Activated CD4-positive, alpha-beta T cell treated with anti-CD3 and anti-CD28 coated beads, Interleukin-2, amount 10 ng/mL, durations not matched to agents 7 days and 5 days (primary cell): ENCODE results near the gene EIF3M. TPM values are rescaled to one million over a fixed set of nuclear protein-coding genes. Genes with fewer than 3 reads are reported as not detected.

Source experiments
- CTCF ChIA-PET: fragments of 350-600 bp; sonication (Branson Sonifier 250); formaldehyde crosslinking; loops from one replicate; lab custom pipeline; 2021; ENCODE audit warnings: antibody characterized with exemption; lab: Charles Lee
- POLR2A ChIA-PET: fragments of 350-600 bp; sonication (Branson Sonifier 250); formaldehyde crosslinking; loops from one replicate; lab custom pipeline; 2021; ENCODE audit warnings: antibody characterized with exemption; lab: Charles Lee
- DNase-seq: peaks from one replicate; pipeline ENCODE4 v3.0.0-alpha.2; 2020
- H3K27ac Mint-ChIP-seq: one replicate; pipeline ENCODE4 v1.8.0; 2021; ENCODE audit warnings: mild to moderate bottlenecking, moderate library complexity, mixed read lengths
- H3K27me3 Mint-ChIP-seq: one replicate; pipeline ENCODE4 v1.8.0; 2021; ENCODE audit warnings: mixed read lengths
- H3K36me3 Mint-ChIP-seq: one replicate; pipeline ENCODE4 v1.8.0; 2021; ENCODE audit warnings: low read depth, mixed read lengths
- H3K4me1 Mint-ChIP-seq: one replicate; pipeline ENCODE4 v1.8.0; 2021; ENCODE audit warnings: mixed read lengths
- H3K4me3 Mint-ChIP-seq: one replicate; pipeline ENCODE4 v1.8.0; 2021; ENCODE audit warnings: mild to moderate bottlenecking, moderate library complexity, mixed read lengths
- H3K9me3 Mint-ChIP-seq: one replicate; pipeline ENCODE4 v1.8.0; 2021; ENCODE audit warnings: mixed read lengths
- total RNA-seq, 2 experiments: library from RNA; stranded (reverse); gene quantifications; one replicate each; pipeline ENCODE4 v1.2.3, GENCODE V29; 2021

The EIF3M gene
- total RNA-seq, result 100 to 1,000 TPM; 233 to 274 TPM

- ChIA-PET POLR2A (no interaction called here), CTCF (interaction anchor here (1.7 kb wide), 1 partner anchor 16 kb away, joined by 4 read pairs; no protein-coding TSS in a partner anchor)
- Mint-ChIP-seq H3K4me3 (peak within 1 kb of the TSS; percentile 89), H3K27me3 (no peaks in the 10 kb centered on the region), H3K4me1 (peaks cover 41% of the 10 kb centered on the region), H3K27ac (peak within 1 kb of the TSS; percentile 96), H3K36me3 (peaks cover 26% of the 10 kb centered on the region), H3K9me3 (no peaks in the 10 kb centered on the region)
- peak; percentile 97 for DNase-seq
These were observed at the start of gene EIF3M for GRCh38 chr11:32583459-32584271. Gene EIF3M, plus strand, starts transcription at chr11:32583831. Its CDS starts 57 bp downstream, at chr11:32583888.

GRCh38 chr11:32538804-32539203 is 44.8 kb upstream of the EIF3M start:
- Mint-ChIP-seq H3K9me3 (no peaks in the 10 kb centered on the region), H3K27me3 (no peaks in the 10 kb centered on the region), H3K27ac (no peak overlapping the region), H3K4me3 (no peak overlapping the region), H3K4me1 (no peaks in the 10 kb centered on the region), H3K36me3 (no peaks in the 10 kb centered on the region)
- DNase-seq, result no peak
- ChIA-PET POLR2A (no interaction called here), CTCF (no interaction called here)

- Mint-ChIP-seq H3K4me3 (no peak overlapping the region), H3K27ac (no peak overlapping the region), H3K36me3 (no peaks in the 10 kb centered on the region), H3K4me1 (no peaks in the 10 kb centered on the region), H3K9me3 (peaks cover 2% of the 10 kb centered on the region), H3K27me3 (peaks cover 3% of the 10 kb centered on the region)
- DNase-seq, result no peak
- ChIA-PET CTCF (no interaction called here), POLR2A (no interaction called here)
These were observed 33.9 kb upstream of the EIF3M start for GRCh38 chr11:32549611-32550187.

GRCh38 chr11:32550207-32550606 is 33.4 kb upstream of the EIF3M start:
- no peak for DNase-seq
- peaks cover 2% of the 10 kb centered on the region for H3K9me3 Mint-ChIP-seq
- H3K4me3 Mint-ChIP-seq, result no peak overlapping the region
- H3K4me1 Mint-ChIP-seq, result no peaks in the 10 kb centered on the region
- peaks cover 5% of the 10 kb centered on the region for H3K27me3 Mint-ChIP-seq
- no peaks in the 10 kb centered on the region for H3K36me3 Mint-ChIP-seq
- CTCF ChIA-PET, result no interaction called here
- H3K27ac Mint-ChIP-seq, result no peak overlapping the region
- POLR2A ChIA-PET, result no interaction called here

GRCh38 chr11:32555091-32555490 is 28.5 kb upstream of the EIF3M start:
- ChIA-PET CTCF (no interaction called here), POLR2A (no interaction called here)
- no peaks in the 10 kb centered on the region for H3K4me1 Mint-ChIP-seq
- no peaks in the 10 kb centered on the region for H3K9me3 Mint-ChIP-seq
- peaks cover 5% of the 10 kb centered on the region for H3K27me3 Mint-ChIP-seq
- DNase-seq, result no peak
- H3K4me3 Mint-ChIP-seq, result no peak overlapping the region
- no peak overlapping the region for H3K27ac Mint-ChIP-seq
- H3K36me3 Mint-ChIP-seq, result no peaks in the 10 kb centered on the region

GRCh38 chr11:32555895-32556294 is 27.7 kb upstream of the EIF3M start:
- Mint-ChIP-seq H3K4me3 (no peak overlapping the region), H3K9me3 (no peaks in the 10 kb centered on the region), H3K27ac (no peak overlapping the region), H3K27me3 (peaks cover 2% of the 10 kb centered on the region), H3K4me1 (no peaks in the 10 kb centered on the region), H3K36me3 (no peaks in the 10 kb centered on the region)
- ChIA-PET POLR2A (no interaction called here), CTCF (interaction anchor here (0.6 kb wide), 1 partner anchor 23 kb away, joined by 4 read pairs; no protein-coding TSS in a partner anchor)
- DNase-seq, result no peak

GRCh38 chr11:32561835-32562234 is 21.8 kb upstream of the EIF3M start:
- Mint-ChIP-seq H3K9me3 (no peaks in the 10 kb centered on the region), H3K27ac (no peak overlapping the region), H3K27me3 (no peaks in the 10 kb centered on the region), H3K36me3 (no peaks in the 10 kb centered on the region), H3K4me1 (peaks cover 7% of the 10 kb centered on the region), H3K4me3 (no peak overlapping the region)
- ChIA-PET POLR2A (no interaction called here), CTCF (no interaction called here)
- no peak for DNase-seq

GRCh38 chr11:32562839-32563599 is 20.6 kb upstream of the EIF3M start:
- no peak for DNase-seq
- H3K4me3 Mint-ChIP-seq, result no peak overlapping the region
- H3K4me1 Mint-ChIP-seq, result peaks cover 12% of the 10 kb centered on the region
- ChIA-PET POLR2A (no interaction called here), CTCF (no interaction called here)
- H3K36me3 Mint-ChIP-seq, result no peaks in the 10 kb centered on the region
- no peaks in the 10 kb centered on the region for H3K9me3 Mint-ChIP-seq
- no peaks in the 10 kb centered on the region for H3K27me3 Mint-ChIP-seq
- no peak overlapping the region for H3K27ac Mint-ChIP-seq

- Mint-ChIP-seq H3K27ac (no peak overlapping the region), H3K4me3 (no peak overlapping the region), H3K4me1 (peaks cover 12% of the 10 kb centered on the region), H3K36me3 (no peaks in the 10 kb centered on the region), H3K27me3 (no peaks in the 10 kb centered on the region), H3K9me3 (no peaks in the 10 kb centered on the region)
- ChIA-PET CTCF (no interaction called here), POLR2A (no interaction called here)
- DNase-seq, result no peak
These were observed 20.1 kb upstream of the EIF3M start for GRCh38 chr11:32563600-32563959.

GRCh38 chr11:32566517-32566916 is 17.1 kb upstream of the EIF3M start:
- Mint-ChIP-seq H3K36me3 (no peaks in the 10 kb centered on the region), H3K27ac (peak overlapping the region; percentile 48), H3K27me3 (no peaks in the 10 kb centered on the region), H3K4me3 (no peak overlapping the region), H3K9me3 (no peaks in the 10 kb centered on the region), H3K4me1 (peaks cover 15% of the 10 kb centered on the region)
- ChIA-PET POLR2A (no interaction called here), CTCF (interaction anchor here (1.4 kb wide), 1 partner anchor 29 kb away, joined by 3 read pairs; no protein-coding TSS in a partner anchor)
- DNase-seq, result no peak

GRCh38 chr11:32567154-32567553 is 16.5 kb upstream of the EIF3M start:
- no peak for DNase-seq
- Mint-ChIP-seq H3K27me3 (no peaks in the 10 kb centered on the region), H3K27ac (peak overlapping the region; percentile 48), H3K36me3 (no peaks in the 10 kb centered on the region), H3K4me1 (peaks cover 17% of the 10 kb centered on the region), H3K4me3 (no peak overlapping the region), H3K9me3 (no peaks in the 10 kb centered on the region)
- POLR2A ChIA-PET, result no interaction called here
- CTCF ChIA-PET, result interaction anchor here (1.4 to 1.5 kb wide), 2 partner anchors 17 to 28 kb away, joined by 3 to 4 read pairs; partner anchors contain the start of gene EIF3M

GRCh38 chr11:32569313-32569881 is 14.2 kb upstream of the EIF3M start:
- H3K27ac Mint-ChIP-seq, result no peak overlapping the region
- ChIA-PET CTCF (no interaction called here), POLR2A (no interaction called here)
- H3K36me3 Mint-ChIP-seq, result no peaks in the 10 kb centered on the region
- no peak for DNase-seq
- peaks cover 17% of the 10 kb centered on the region for H3K4me1 Mint-ChIP-seq
- H3K4me3 Mint-ChIP-seq, result no peak overlapping the region
- H3K27me3 Mint-ChIP-seq, result no peaks in the 10 kb centered on the region
- H3K9me3 Mint-ChIP-seq, result no peaks in the 10 kb centered on the region
